GM12875 (cell line): Measurements from ENCODE around the gene CLEC16A.

Experiments
- H3K4me3 ChIP-seq: one replicate; pipeline ENCODE4 v1.5.1; 2011; ENCODE audit warnings: low read depth, low read length, control low read depth
- TF ChIP-seq, protein P1 (sequence below): IDR thresholded peaks from 2 replicates; pipeline ENCODE4 v1.5.1; 2011; ENCODE audit warnings: low read depth, mild to moderate bottlenecking, control low read depth, inconsistent platforms, low read length, moderate library complexity, borderline replicate concordance; ENCODE audit not compliant: insufficient read depth

The CLEC16A gene

DNA sequence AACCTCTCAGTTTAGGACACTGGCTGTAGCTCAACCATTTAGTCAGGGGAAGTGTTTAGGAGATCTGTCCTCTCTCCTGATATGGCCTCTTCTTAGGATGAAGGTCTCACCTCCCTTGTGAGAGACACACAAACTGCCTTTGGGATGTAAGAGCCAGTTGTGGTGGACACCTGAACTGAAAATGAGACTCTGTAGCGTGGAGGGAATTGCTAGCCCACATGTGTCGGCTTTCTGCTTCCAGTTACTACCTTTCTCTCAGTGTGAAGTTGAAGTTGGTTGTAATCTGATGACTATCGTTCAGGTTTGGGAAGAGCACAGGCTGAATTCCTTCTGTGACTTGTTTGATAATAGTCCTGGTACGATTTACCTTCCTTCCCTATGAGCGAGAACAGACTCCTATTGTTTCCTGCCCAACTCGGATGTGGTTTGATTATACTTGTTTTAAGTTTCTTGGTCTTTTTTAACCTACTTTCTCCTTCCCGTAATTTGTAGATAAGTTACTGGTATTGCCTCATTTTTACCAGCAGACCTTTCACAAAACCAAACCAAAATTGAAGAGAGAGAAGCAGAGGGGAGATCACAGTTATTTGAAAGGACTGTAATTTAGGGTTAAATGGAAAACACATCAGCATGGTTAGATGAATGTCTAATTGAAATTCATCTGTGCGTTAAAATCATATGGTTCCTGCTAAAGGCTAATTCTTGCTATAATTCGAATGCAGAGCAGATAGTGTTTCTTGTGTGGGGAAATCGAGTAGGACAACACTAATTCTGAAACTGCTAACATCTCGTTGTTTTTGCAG is 43.2 kb downstream of the CLEC16A start:
- no peak overlapping the region for H3K4me3 ChIP-seq
- TF ChIP-seq, protein P1, sequence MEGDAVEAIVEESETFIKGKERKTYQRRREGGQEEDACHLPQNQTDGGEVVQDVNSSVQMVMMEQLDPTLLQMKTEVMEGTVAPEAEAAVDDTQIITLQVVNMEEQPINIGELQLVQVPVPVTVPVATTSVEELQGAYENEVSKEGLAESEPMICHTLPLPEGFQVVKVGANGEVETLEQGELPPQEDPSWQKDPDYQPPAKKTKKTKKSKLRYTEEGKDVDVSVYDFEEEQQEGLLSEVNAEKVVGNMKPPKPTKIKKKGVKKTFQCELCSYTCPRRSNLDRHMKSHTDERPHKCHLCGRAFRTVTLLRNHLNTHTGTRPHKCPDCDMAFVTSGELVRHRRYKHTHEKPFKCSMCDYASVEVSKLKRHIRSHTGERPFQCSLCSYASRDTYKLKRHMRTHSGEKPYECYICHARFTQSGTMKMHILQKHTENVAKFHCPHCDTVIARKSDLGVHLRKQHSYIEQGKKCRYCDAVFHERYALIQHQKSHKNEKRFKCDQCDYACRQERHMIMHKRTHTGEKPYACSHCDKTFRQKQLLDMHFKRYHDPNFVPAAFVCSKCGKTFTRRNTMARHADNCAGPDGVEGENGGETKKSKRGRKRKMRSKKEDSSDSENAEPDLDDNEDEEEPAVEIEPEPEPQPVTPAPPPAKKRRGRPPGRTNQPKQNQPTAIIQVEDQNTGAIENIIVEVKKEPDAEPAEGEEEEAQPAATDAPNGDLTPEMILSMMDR: no peak

DNA sequence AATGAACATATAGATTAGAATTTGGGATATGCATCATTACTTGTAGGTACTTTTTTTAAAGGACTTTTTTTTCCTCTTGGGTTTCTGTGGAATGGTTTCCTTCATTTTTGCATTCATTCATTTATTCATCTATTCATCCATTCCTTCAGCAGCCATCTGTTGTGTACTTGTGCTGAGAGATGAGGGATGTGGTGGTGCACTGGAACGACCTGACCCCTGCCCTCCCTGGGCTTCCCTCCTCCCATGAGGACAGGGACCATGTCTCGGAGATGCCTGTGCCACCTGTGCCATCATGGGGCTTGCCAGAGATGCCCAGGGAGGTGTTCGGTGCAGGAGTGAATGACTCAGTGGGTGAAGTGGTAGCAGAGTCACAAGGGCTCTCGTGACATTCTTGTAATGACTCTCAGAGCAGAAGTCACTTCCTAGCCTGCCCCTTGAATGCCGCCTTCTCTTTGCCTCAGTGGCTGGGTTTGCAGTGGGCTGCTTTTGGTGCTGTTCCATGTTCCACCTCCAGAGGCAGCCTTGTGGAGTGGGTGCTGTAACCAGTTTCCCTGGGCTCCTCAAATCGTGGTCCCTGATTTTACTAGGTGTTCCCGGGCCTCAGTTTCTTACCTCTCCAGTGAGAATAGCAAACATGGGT is 43.9 kb downstream of the CLEC16A start:
- no peak overlapping the region for H3K4me3 ChIP-seq
- TF ChIP-seq, protein P1: peak; percentile 69

DNA sequence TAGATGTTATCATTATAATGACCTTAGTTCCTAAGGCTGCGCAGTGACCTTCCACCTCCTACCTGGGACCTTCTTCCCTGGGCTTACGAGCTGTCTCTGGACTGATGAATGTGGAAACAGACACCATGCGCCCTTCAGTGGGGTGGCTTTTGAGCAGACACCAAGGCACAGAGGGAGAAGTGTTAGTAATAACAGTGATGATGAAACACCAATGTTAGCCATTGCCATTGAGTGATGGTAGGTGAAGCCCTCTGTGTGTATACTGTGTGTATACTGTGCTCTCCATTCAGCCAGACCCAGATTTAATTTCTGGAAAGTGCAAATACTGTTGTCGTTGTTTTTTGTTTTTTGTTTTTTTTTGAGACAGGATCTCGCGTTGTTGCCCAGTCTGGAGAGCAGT is 44.5 kb downstream of the CLEC16A start:
- no peak overlapping the region for H3K4me3 ChIP-seq
- TF ChIP-seq, protein P1: no peak

DNA sequence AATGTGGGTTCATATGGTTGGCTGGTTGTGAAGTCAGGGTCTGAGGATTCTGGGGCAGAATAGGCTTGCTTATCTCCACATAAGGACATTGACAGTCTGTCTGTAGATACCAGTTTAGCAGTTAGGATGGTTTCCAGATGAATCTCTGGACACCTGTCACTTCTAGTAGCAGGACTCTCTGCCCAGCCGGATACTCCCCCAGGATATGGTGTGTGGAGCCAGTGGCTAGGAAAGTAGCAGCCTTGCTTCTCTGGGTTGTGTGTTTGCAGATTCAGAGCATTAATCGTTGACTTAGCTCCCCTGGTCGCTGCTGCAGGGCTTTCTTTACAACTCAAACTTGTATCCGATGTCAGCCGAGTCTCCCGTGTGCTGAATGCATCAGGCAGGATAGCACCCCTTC is 45.2 kb downstream of the CLEC16A start:
- TF ChIP-seq, protein P1: no peak
- H3K4me3 ChIP-seq: no peak overlapping the region

DNA sequence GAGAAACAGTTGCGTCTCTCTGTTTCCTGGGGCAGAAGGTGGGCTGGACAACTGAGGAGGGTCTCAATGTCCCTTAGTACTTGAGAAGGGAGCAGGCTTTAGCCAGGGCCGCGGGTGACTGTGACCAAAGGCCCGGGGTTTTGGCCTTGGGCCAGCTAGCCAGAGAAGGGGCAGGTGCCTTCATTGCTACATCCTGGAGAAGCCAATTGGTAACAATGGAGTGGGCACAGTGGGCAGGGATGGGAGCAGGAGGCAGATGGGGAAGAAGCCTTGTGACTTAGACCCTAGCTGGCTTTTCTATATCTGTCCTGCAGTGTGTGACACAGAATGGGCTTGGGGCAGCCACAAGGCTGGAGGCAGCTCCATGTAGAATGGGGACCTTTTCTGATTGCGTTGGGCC is 46.0 kb downstream of the CLEC16A start:
- H3K4me3 ChIP-seq: no peak overlapping the region
- TF ChIP-seq, protein P1: no peak

DNA sequence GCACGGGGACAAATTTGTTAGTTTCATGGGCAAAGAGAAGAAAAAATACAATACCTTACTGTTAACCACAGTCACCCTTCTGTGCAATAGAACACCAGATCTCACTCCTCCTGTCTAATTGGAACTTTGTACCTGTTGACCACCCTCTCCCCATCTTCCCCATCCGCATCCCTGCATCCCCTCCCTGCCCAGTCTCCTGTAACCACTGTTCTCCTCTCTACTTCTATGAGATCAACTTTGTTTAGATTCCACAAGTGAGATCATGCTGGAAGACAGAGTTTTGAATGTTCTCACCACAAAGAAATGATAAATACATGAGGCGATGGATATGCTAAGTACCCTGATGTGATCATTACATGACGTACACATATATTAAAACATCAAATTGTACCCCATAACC is 47.7 kb downstream of the CLEC16A start:
- TF ChIP-seq, protein P1: no peak

DNA sequence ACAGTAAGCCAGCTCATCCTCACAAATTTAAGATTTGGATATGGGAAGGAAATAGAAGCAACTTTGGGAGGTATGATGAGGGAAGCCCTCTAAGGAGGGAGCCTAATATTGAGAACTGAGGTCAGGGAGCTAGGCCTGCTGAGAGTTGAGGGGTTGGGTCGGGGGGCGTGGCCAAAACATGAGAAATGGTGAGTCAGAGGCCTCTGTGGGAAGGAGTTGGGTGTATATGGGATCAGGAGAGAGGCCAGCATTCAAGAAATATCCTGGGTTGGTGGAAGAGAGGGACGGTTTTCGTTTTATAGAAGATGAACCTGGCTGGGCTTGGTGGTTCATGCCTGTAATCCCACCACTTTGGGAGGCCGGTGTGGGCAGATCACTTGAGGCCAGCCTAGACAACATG is 48.4 kb downstream of the CLEC16A start:
- TF ChIP-seq, protein P1: no peak
- no peak overlapping the region for H3K4me3 ChIP-seq

More for the DNA sequence above, 47.7 kb downstream of the CLEC16A start:
- H3K4me3 ChIP-seq: no peak overlapping the region
